Vagina (tissue), 2 donors: Measurements from ENCODE around the gene SCCPDH. TPM values are rescaled to one million over a fixed set of nuclear protein-coding genes. Genes with fewer than 3 reads are reported as not detected.
A peak's percentile ranks its signal among the peaks of the same experiment; 100 is the strongest.

Source experiments
- DNase-seq, 2 donors: peaks; one replicate each; pipeline ENCODE4 v3.0.0-alpha.2; 2017; ENCODE audit errors: extremely low spot score in 2 of 2
- H3K27ac ChIP-seq: fragments of 200-600 bp; sonication (generic); one replicate; pipeline ENCODE4 v1.5.1; 2019
- H3K27me3 ChIP-seq: fragments of 200-600 bp; sonication (generic); one replicate; pipeline ENCODE4 v1.5.1; 2019
- H3K36me3 ChIP-seq, 2 donors: fragments of 200-600 bp; sonication (generic); one replicate each; pipeline ENCODE4 v1.5.1; 2017 to 2019
- H3K4me1 ChIP-seq: fragments of 200-600 bp; sonication (generic); one replicate; pipeline ENCODE4 v1.5.1; 2019
- H3K4me3 ChIP-seq, 2 donors: fragments of 200-600 bp; sonication (generic); 1 replicate in 1 of 2; 2 replicates in 1 of 2; pipeline ENCODE4 v1.5.1; 2016 to 2019
- H3K9me3 ChIP-seq: fragments of 200-600 bp; sonication (generic); one replicate; pipeline ENCODE4 v1.5.1; 2019
- POLR2A ChIP-seq, 2 donors: fragments of 450-650 bp; IDR thresholded peaks; one replicate each; pipeline ENCODE4 v1.6.1; 2017; ENCODE audit warnings: antibody characterized with exemption in 2 of 2, mild to moderate bottlenecking in 2 of 2, moderate library complexity in 2 of 2
- POLR2AphosphoS5 ChIP-seq, 2 donors: sonication (generic); formaldehyde crosslinking; IDR thresholded peaks; one replicate each; pipeline ENCODE4 v1.9.0; 2017; ENCODE audit warnings: antibody characterized with exemption in 2 of 2, mild to moderate bottlenecking in 2 of 2, low read depth in 1 of 2; ENCODE audit not compliant: insufficient read depth in 1 of 2
- intact Hi-C: fragments of 100-400 bp; cut with DNase I; formaldehyde crosslinking; loops from one replicate; pipeline ENCODE4 v1.15.1; 2023
- total RNA-seq: library from RNA; depleted of rRNA; stranded (reverse); fragments of >200 nt; gene quantifications from one replicate; pipeline ENCODE4 v1.2.3, GENCODE V29; 2016
- TF ChIP-seq, protein P1 (sequence below), 3 experiments: fragments of 450-650 bp in 2 of 3; fragments of 200-600 bp in 1 of 3; sonication (generic) in 1 of 3; IDR thresholded peaks; one replicate each; pipeline ENCODE4 v1.5.1; 2017 to 2019; ENCODE audit warnings: antibody characterized with exemption in 3 of 3, mild to moderate bottlenecking in 2 of 3, moderate library complexity in 2 of 3

Gene SCCPDH, protein sequence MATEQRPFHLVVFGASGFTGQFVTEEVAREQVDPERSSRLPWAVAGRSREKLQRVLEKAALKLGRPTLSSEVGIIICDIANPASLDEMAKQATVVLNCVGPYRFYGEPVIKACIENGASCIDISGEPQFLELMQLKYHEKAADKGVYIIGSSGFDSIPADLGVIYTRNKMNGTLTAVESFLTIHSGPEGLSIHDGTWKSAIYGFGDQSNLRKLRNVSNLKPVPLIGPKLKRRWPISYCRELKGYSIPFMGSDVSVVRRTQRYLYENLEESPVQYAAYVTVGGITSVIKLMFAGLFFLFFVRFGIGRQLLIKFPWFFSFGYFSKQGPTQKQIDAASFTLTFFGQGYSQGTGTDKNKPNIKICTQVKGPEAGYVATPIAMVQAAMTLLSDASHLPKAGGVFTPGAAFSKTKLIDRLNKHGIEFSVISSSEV
- 18.2 TPM for total RNA-seq

DNA sequence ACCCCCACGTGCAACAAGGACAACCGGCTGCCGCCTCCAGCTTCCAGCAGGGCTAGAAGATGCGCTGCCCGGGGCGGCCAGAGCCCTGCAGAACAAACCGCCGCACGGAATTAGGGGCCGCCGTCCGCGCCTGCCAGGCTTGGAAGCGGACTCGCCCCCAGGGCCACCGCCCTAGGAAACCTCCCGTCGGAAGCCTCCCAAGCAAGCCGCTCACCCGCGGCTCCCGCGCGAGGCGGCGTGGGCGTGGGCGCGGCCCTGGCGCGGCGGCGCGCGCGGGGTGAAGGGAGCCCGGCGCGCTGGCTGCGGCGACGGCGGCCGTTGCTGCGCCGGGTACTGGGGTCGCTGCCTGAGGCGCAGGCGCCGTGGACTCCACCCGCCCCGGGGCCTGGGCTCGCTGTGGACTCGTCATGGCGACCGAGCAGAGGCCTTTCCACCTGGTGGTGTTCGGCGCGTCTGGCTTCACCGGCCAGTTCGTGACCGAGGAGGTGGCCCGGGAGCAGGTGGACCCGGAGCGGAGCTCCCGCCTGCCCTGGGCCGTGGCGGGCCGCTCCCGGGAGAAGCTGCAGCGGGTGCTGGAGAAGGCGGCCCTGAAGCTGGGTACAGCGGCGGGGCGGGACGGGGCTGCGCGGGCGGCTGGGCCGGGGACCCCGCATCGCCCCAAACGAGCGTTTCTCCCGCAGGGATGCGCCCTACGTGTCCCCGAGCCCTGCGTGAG, at the start of gene SCCPDH:
TSS of gene SCCPDH (plus strand) at position 394 of the 715 bp plus-strand sequence. CDS start at position 408, 14 bp downstream.
- TF ChIP-seq, protein P1, sequence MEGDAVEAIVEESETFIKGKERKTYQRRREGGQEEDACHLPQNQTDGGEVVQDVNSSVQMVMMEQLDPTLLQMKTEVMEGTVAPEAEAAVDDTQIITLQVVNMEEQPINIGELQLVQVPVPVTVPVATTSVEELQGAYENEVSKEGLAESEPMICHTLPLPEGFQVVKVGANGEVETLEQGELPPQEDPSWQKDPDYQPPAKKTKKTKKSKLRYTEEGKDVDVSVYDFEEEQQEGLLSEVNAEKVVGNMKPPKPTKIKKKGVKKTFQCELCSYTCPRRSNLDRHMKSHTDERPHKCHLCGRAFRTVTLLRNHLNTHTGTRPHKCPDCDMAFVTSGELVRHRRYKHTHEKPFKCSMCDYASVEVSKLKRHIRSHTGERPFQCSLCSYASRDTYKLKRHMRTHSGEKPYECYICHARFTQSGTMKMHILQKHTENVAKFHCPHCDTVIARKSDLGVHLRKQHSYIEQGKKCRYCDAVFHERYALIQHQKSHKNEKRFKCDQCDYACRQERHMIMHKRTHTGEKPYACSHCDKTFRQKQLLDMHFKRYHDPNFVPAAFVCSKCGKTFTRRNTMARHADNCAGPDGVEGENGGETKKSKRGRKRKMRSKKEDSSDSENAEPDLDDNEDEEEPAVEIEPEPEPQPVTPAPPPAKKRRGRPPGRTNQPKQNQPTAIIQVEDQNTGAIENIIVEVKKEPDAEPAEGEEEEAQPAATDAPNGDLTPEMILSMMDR (IDR thresholded peaks at IDR 0.05): no peak
- TF ChIP-seq POLR2AphosphoS5 (IDR thresholded peaks at IDR 0.05; ENCODE audit: insufficient read depth in 1 of 2, low read depth in 1 of 2) (peak in 1 of 2 donors; percentile 15), POLR2A (IDR thresholded peaks at IDR 0.05) (no peak)
- Histone ChIP-seq H3K4me3 (peak within 1 kb of the TSS; percentile 59 to 69), H3K4me1 (peaks cover 9% of the 10 kb centered on the region), H3K27ac (peak within 1 kb of the TSS; percentile 78), H3K36me3 (peaks cover 0 to 17% of the 10 kb centered on the region in 2 donors), H3K27me3 (no peaks in the 10 kb centered on the region), H3K9me3 (no peaks in the 10 kb centered on the region)
- intact Hi-C loops: no loop called here
- no peak for DNase-seq

DNA sequence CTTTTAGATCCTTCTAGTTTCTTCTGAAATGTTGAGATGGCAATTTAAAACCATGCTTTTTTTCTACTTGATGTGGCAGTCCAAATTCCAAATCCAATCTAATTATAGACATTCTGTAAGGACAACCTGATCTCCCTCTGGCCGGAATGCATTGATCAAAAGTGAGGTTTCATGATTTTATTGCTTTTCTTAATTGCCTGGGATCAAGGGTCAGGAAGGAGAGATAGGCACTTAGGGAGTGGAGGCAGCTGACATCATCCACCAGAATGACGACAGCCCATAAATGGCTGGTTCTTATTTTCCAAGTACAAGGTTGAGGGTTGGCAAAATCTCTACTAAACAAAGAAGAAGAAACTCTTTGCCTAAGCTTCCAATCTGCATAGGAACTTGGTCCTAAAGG, 46.4 kb upstream of the SCCPDH start:
- intact Hi-C loops: no loop called here
- H3K36me3 ChIP-seq: peaks cover 0 to 4% of the 10 kb centered on the region in 2 donors
- DNase-seq: no peak
- peaks cover 31% of the 10 kb centered on the region for H3K4me1 ChIP-seq
- H3K9me3 ChIP-seq: no peaks in the 10 kb centered on the region
- H3K27me3 ChIP-seq: no peaks in the 10 kb centered on the region
- TF ChIP-seq, protein P1 (IDR thresholded peaks at IDR 0.05): no peak
- TF ChIP-seq POLR2AphosphoS5 (IDR thresholded peaks at IDR 0.05; ENCODE audit: insufficient read depth in 1 of 2, low read depth in 1 of 2): peak in 1 of 2 donors; percentile 31
- no peak overlapping the region for H3K4me3 ChIP-seq
- H3K27ac ChIP-seq: no peak overlapping the region

DNA sequence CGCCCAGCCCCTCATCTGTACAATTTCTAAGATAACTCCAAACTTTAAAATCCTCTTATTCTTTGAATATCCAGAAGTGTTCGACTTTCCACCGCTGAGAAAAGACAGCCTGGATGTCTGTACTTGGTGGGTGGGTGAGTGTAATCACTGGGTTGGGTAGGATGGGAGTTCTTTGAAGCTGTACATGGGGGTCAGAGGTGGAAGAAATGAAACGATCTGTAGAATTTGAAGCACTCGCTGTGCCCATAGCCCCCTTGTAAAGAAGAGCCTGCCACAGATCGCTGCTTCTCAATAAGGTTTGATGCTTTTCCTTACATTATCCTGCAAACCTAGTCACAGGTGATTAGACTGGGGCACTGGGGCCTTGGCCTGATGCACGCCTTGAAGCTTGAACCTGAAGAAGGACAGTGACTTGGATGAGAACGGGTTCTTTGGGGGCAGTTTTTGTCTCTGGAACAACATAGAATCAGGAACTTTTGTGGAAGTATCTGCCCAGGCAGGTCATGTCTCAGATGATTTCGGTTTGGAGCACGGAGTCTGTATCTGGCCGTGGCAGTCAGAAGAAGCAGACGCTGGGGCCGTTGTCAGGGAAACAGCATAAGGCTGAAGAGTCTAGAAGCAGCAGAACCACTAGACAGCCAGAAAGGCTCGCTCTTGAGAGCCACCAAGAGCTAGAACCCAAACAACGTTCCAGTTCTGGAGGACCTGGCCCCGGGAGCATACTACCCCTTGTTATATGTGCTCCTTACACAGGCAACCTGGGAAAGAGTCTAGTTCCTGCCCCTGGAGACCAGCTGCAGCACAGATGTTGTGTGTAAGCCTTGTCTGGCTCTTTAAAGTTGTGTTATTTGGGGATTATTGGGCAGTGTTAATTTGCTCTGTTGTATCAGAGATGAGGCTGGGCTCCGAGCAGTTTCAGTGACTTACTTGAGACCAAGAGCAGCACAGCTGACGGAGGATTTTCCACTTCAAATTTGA, 45.1 kb upstream of the SCCPDH start:
- H3K27me3 ChIP-seq: no peaks in the 10 kb centered on the region
- peak overlapping the region; percentile 43 for H3K27ac ChIP-seq
- H3K9me3 ChIP-seq: no peaks in the 10 kb centered on the region
- TF ChIP-seq POLR2AphosphoS5 (IDR thresholded peaks at IDR 0.05; ENCODE audit: insufficient read depth in 1 of 2, low read depth in 1 of 2): no peak
- TF ChIP-seq, protein P1 (IDR thresholded peaks at IDR 0.05): no peak
- TF ChIP-seq POLR2A (IDR thresholded peaks at IDR 0.05): no peak
- no peak overlapping the region for H3K4me3 ChIP-seq
- intact Hi-C loops: no loop called here
- no peak for DNase-seq
- no peaks in the 10 kb centered on the region for H3K36me3 ChIP-seq
- H3K4me1 ChIP-seq: peaks cover 31% of the 10 kb centered on the region

DNA sequence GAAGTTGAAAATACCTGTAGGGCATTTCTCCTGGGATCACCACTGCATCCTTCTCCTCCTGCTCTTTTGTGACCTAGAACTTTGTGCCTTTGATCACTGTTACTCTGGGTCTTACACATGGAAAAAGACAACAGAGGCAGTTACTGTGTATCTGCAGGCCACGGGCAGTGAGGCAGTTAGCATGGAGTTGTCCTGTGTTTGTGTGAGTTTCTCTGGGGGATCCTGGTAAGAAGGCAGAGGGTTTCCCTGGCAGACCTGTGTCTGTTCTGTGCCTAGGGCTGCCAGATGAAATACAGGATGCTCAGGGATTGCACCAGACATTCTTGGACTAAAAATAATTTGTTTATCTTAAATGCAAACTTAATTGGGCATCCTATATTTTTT, 44.4 kb upstream of the SCCPDH start:
- TF ChIP-seq, protein P1 (IDR thresholded peaks at IDR 0.05): no peak
- TF ChIP-seq POLR2AphosphoS5 (IDR thresholded peaks at IDR 0.05; ENCODE audit: insufficient read depth in 1 of 2, low read depth in 1 of 2): no peak
- Histone ChIP-seq H3K9me3 (no peaks in the 10 kb centered on the region), H3K4me3 (no peak overlapping the region), H3K4me1 (peaks cover 31% of the 10 kb centered on the region), H3K27ac (peak overlapping the region; percentile 43), H3K27me3 (no peaks in the 10 kb centered on the region), H3K36me3 (no peaks in the 10 kb centered on the region)
- no peak for DNase-seq
- intact Hi-C loops: loop anchor here (5.0 to 10.0 kb wide), 2 partner anchors 32 to 115 kb away; partner anchors contain the start of genes CNST and TFB2M
